ENCODE measurements around the gene MYO5B.

MYO5B gene

GRCh38 chr18:50075772-50076171 lies 119.2 kb downstream of the MYO5B start:
- H3K4me3 ChIP-seq (ENCODE audit: low read depth, low read length), result no peak overlapping the region
- ChIA-PET CTCF (no interaction called here), POLR2A (no interaction called here)
- no peak for DNase-seq (ENCODE audit: low read depth, low spot score)
- TF ChIP-seq, protein P1, sequence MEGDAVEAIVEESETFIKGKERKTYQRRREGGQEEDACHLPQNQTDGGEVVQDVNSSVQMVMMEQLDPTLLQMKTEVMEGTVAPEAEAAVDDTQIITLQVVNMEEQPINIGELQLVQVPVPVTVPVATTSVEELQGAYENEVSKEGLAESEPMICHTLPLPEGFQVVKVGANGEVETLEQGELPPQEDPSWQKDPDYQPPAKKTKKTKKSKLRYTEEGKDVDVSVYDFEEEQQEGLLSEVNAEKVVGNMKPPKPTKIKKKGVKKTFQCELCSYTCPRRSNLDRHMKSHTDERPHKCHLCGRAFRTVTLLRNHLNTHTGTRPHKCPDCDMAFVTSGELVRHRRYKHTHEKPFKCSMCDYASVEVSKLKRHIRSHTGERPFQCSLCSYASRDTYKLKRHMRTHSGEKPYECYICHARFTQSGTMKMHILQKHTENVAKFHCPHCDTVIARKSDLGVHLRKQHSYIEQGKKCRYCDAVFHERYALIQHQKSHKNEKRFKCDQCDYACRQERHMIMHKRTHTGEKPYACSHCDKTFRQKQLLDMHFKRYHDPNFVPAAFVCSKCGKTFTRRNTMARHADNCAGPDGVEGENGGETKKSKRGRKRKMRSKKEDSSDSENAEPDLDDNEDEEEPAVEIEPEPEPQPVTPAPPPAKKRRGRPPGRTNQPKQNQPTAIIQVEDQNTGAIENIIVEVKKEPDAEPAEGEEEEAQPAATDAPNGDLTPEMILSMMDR (IDR thresholded peaks at IDR 0.05; ENCODE audit: insufficient read depth, low read length, missing control alignments), result no peak

- DNase-seq (ENCODE audit: low read depth, low spot score), result no peak
- TF ChIP-seq, protein P1 (IDR thresholded peaks at IDR 0.05; ENCODE audit: insufficient read depth, low read length, missing control alignments), result no peak
- POLR2A ChIA-PET, result no interaction called here
- CTCF ChIA-PET, result no interaction called here
- H3K4me3 ChIP-seq (ENCODE audit: low read depth, low read length), result no peak overlapping the region
Observed at GRCh38 chr18:50074404-50074803, 120.5 kb downstream of the MYO5B start.

DNA sequence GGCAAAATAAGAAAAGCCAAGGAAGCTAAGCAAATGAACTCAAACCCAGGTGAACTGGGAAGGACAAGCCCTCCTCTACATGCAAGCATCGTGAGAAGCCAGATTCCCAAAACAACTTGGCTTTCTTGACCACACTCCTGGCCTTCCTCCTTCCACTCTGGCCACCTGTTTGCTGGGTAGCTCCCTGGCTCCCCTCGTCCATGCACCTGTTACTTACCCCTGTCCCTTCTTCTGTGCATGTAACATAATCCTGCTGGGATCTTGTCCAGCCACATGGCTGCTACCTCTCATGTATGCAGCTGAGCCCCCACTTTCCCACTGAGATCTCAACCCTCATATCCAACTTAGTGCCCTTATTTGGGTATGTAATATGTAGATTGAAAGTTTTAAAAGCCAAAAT lies 121.6 kb downstream of the MYO5B start:
- DNase-seq (ENCODE audit: low read depth, low spot score), result no peak
- no peak overlapping the region for H3K4me3 ChIP-seq (ENCODE audit: low read depth, low read length)
- CTCF ChIA-PET, result no interaction called here
- POLR2A ChIA-PET, result no interaction called here
- TF ChIP-seq, protein P1 (IDR thresholded peaks at IDR 0.05; ENCODE audit: insufficient read depth, low read length, missing control alignments), result no peak

- ChIA-PET POLR2A (no interaction called here), CTCF (no interaction called here)
- H3K4me3 ChIP-seq (ENCODE audit: low read depth, low read length), result no peak overlapping the region
- DNase-seq (ENCODE audit: low read depth, low spot score), result no peak
- TF ChIP-seq, protein P1 (IDR thresholded peaks at IDR 0.05; ENCODE audit: insufficient read depth, low read length, missing control alignments), result no peak
Observed at GRCh38 chr18:50072146-50072545, 122.8 kb downstream of the MYO5B start.

DNA sequence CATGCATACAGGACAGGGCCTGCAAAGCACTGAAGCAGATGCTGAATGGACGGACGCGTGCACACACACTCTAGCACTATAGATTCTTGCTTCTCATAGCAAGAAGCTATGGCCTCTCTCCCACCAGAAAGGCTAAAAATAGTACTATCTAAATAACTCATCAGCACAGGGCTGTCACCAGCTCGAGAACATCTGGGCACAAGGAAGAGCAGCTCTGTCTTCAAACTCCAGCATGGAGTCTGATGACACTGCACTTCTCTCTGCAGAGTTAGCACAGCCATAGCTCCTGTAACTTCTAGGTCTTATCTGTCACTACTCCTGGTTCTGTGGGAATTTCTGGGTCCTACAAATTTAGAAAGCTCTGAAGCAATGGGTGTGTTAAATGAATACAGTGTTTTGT lies 123.5 kb downstream of the MYO5B start:
- TF ChIP-seq, protein P1 (IDR thresholded peaks at IDR 0.05; ENCODE audit: insufficient read depth, low read length, missing control alignments), result no peak
- POLR2A ChIA-PET, result no interaction called here
- CTCF ChIA-PET, result no interaction called here
- DNase-seq (ENCODE audit: low read depth, low spot score), result no peak
- no peak overlapping the region for H3K4me3 ChIP-seq (ENCODE audit: low read depth, low read length)

DNA sequence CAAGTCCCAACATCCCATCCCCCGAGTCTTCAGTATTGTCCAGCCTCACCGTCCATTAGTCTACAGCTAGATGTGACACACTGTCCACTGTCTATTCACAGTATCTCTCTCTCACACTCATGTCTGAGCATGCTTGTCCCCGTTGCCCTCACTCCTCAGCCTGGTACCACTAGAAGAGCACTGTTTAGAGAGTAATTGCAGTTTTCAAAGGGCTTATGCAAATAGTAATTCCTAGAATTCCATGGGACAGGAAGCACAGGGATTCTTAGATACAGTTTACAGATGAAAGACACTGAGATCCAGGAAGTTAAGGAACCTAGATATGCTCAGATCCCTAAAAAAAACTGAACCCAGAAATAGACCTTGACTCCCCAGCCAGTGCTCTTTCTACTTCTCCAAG lies 125.5 kb downstream of the MYO5B start:
- TF ChIP-seq, protein P1 (IDR thresholded peaks at IDR 0.05; ENCODE audit: insufficient read depth, low read length, missing control alignments), result no peak
- ChIA-PET POLR2A (no interaction called here), CTCF (no interaction called here)
- DNase-seq (ENCODE audit: low read depth, low spot score), result no peak
- no peak overlapping the region for H3K4me3 ChIP-seq (ENCODE audit: low read depth, low read length)
